NOMO-1 treated with DMSO at 0.1 percent for 48 hours (cell line): ENCODE results near the gene GIMAP4.
"Not testable (repeated sequence)": the region's sequence is repeated elsewhere in the genome, so short reads cannot be mapped to it uniquely, and the experiment has no call there.

Experiments used
- DNase-seq: peaks from one replicate; lab custom pipeline; 2025; ENCODE audit not compliant: unreplicated experiment; lab: John Stamatoyannopoulos, UW

GIMAP4 gene

DNA sequence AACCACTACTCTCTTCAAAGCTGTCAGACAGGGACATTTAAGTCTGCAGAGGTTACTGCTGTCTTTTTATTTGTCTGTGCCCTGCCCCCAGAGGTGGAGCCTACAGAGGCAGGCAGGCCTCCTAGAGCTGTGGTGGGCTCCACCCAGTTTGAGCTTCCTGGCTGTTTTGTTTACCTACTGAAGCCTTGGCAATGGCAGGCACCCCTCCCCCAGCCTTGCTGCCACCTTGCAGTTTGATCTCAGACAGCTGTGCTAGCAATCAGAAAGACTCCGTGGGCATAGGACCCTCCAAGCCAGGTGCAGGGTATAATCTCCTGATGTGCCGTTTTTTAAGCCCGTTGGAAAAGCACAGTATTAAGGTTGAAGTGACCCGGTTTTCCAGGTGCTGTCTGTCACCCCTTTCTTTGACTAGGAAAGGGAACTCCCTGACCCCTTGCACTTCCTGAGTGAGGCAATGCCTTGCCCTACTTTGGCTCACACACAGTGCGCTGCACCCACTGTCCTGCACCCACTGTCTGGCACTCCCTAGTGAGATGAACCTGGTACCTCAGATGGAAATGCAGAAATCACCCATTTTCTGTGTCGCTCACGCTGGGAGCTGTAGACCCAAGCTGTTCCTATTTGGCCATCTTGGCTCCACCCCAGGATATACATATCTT lies 12.9 kb downstream of the GIMAP4 start:
- DNase-seq = not testable (repeated sequence)

GRCh38 chr7:150580638-150581394 lies 13.6 kb downstream of the GIMAP4 start:
- DNase-seq = no peak

GRCh38 chr7:150585199-150585598 lies 18.0 kb downstream of the GIMAP4 start:
- DNase-seq = no peak

GRCh38 chr7:150586068-150586784 lies 19.0 kb downstream of the GIMAP4 start:
- peak; percentile 66 for DNase-seq

DNA sequence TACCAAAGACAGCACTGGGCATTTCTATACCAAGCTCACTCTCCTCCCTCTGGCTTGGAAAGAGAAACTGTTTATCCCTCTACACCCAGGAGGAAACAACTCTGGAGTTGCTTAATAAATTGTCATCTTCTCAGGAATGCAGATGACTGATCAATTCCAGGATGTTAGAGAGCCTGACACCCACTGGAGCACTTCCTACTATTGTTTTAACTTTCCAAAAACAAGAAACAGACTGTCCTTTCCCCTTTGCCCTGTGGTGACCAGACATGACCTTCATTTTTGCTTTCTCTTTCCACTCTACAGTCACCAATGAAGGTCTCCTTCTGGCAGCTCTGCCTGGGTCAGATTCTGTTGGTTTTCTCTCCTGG lies 19.6 kb downstream of the GIMAP4 start:
- DNase-seq = no peak

GRCh38 chr7:150587551-150587950 lies 20.4 kb downstream of the GIMAP4 start:
- DNase-seq = no peak

DNA sequence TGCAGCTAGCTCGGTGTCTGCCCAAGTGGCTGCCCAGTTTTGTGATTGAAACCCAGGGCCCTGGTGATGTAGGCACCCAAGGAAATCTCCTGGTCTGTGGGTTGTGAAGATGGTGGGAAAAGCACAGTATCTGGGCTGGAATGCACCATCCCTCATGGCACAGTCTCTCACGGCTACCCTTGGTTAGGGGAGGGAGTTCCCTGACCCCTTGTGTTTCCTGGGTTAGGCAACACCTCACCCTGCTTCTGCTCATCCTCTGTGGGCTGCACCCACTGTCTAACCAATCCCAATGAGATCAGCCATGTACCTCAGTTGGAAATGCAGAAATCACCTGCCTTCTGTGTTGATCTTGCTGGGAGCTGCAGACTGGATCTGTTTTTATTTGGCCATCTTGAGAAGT lies 27.6 kb downstream of the GIMAP4 start:
- no peak for DNase-seq

- no peak for DNase-seq
Observed at GRCh38 chr7:150595361-150595760, 28.2 kb downstream of the GIMAP4 start.

DNA sequence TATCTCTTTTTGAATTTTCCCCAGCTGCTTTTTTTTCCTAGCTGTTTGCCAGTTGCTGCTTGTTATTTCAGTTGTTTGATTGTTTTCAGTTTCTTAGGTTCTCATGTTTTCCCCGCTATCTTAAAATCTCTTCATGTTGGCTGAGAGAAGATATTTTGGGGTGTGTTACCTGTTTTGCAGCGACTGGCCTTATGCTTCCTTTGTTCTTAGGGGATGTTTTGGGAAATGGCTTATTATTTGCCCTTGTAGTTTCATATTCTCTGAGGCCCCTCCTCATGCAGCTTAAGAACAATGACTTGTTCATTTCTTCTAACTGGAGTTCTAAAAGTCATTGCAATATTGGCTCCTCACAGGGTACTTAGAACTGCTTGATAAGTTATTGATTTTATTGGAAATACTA lies 36.4 kb downstream of the GIMAP4 start:
- DNase-seq = not testable (repeated sequence)

DNA sequence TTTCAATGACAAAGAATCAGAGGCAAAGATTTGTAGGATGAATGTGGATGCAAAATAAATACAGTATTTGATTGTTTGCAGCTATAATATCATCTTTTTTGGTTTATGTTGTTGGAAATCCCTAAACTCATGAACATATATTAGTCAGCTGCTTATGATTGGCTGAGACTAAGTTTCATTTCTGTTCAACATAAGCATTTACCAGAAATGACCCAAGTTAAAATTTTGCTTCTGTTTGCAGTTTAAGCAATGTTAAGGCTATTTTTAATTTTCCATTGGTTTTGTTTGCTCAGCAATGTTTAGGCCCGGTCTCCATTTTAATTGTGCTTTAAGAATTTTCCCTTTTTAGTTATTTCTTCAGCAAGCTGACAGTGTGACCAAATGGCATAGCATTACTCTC lies 43.0 kb downstream of the GIMAP4 start:
- no peak for DNase-seq

DNA sequence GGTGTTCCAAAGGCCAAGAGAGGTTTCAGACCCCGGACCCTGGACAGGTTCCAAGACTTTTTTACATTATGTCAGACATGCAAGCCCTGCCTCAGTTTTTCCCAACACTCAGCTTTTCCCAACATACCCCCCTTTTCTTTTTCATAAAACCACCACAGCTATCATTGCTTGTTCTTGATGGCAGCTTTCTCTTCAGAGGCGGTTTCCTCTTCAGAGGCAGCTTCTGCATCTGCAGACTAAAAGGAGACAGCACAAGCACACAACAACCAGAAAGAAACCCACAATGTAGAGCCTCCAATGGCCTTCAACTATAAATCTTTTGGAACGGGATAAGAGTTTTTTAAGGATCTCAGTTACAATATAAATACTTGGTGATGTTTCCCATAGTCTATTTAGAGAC lies 45.7 kb downstream of the GIMAP4 start:
- DNase-seq = no peak

- no peak for DNase-seq
Observed at GRCh38 chr7:150613880-150614279, 46.7 kb downstream of the GIMAP4 start.

GRCh38 chr7:150614426-150614825 lies 47.2 kb downstream of the GIMAP4 start:
- not testable (repeated sequence) for DNase-seq

GRCh38 chr7:150615221-150615755 lies 48.1 kb downstream of the GIMAP4 start:
- not testable (repeated sequence) for DNase-seq

DNA sequence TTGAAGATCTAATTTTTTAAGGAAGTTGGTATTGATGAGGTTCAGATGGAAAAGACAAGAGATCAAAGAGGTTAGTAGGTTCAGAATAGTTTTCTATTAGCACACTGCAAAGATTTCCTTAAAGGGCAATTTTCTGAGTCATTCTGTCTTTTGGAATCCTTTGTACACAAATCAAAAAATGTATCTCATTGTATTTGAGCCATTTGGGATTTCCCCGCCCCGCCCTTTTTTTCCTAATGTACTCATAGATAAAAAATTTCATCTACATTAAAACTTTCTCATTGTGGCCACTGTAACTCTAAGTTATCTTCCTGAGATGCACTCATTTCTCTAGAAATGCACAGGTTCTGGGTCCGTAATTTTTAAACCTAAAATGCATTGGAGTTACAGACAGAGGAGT lies 52.9 kb downstream of the GIMAP4 start:
- DNase-seq = no peak

DNA sequence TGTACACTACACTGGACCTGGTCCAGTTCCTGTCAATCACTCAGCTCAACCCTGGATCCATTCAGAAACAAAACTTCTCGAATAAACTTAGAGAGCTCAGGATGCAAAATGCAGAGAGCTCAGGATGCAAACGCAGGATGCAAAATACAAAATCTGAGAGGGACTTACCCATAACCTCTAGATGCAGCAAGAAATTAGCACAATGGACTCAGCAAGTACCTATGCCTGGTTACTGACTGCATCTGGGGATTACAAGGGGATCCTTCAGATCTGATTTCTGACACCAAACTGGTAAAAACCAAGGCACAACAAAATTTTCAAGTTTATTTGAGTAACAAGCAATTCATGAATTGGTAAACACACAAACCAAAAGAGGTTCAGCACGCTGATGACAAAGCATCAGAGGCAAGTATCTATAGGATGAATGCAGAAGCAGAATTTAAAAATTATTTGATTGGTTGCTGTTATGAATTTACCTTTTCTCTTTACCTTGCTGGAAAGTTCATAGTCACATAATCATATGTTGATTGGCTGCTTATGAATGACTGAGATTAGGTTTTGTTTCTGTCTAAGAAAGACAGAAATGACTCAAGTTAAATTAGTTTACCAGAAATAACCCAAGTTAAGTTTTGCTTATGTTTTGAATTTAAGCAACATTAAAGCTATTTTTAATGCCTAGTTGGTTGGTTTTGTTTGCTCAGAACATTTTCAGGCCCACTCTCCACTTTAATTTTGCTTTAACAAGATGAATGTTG lies 53.6 kb downstream of the GIMAP4 start:
- no peak for DNase-seq

DNA sequence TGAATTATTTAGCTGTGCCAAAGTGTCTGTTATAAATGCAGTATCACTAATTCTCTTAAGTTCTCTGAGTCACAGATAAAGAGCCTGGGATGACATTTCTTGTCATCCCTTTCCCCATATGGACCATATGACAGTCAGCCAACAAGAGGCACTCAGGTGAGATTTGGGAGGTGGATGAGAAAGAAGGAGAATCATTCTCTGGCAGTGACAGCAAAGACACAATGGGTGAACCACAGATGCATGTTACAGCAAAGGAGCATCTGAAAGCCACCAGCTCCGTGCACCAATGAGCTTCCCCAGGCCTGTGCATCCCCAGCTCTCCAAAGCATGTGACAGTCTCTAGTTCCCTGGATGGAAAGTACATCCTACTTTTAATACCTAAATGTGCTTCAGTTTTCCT lies 54.2 kb downstream of the GIMAP4 start:
- DNase-seq = no peak
